MCF 10A (cell line): ENCODE results near the gene GLYAT. TPM values are rescaled to one million over a fixed set of nuclear protein-coding genes. Genes with fewer than 3 reads are reported as not detected.

ENCODE experiments used
- BruUV-seq: library from RNA; stranded (reverse); fragments of 400-500 nt; replicated peaks from 2 replicates; lab custom pipeline; 2021; lab: Mats Ljungman, UMichigan
- CTCF ChIA-PET: fragments of 300-600 bp; sonication (Branson Sonifier 250); formaldehyde crosslinking; extraction: SDS; loops from one replicate; lab custom pipeline; 2021; ENCODE audit warnings: antibody characterized with exemption, inconsistent platforms; lab: Yijun Ruan, JAX
- POLR2A ChIA-PET: fragments of 300-600, 350-650 bp; sonication (Branson Sonifier 250); formaldehyde crosslinking; extraction: SDS; loops from one replicate; lab custom pipeline; 2020; ENCODE audit warnings: antibody characterized with exemption, inconsistent platforms; lab: Yijun Ruan, JAX
- DNase-seq: peaks from one replicate; pipeline ENCODE4 v3.0.0-alpha.2; 2018; ENCODE audit not compliant: unreplicated experiment
- H3K27ac Mint-ChIP-seq: one replicate; pipeline ENCODE4 v1.8.0; 2022; ENCODE audit warnings: mild to moderate bottlenecking, low read depth, mixed read lengths; ENCODE audit not compliant: unreplicated experiment
- H3K27me3 Mint-ChIP-seq: one replicate; pipeline ENCODE4 v1.8.0; 2022; ENCODE audit warnings: mixed read lengths; ENCODE audit not compliant: insufficient read depth, unreplicated experiment
- H3K36me3 Mint-ChIP-seq: one replicate; pipeline ENCODE4 v1.8.0; 2022; ENCODE audit warnings: mild to moderate bottlenecking, moderate library complexity, mixed read lengths; ENCODE audit not compliant: insufficient read depth, unreplicated experiment
- H3K4me1 Mint-ChIP-seq: one replicate; pipeline ENCODE4 v1.8.0; 2022; ENCODE audit warnings: mixed read lengths; ENCODE audit not compliant: insufficient read depth, unreplicated experiment
- H3K4me3 Mint-ChIP-seq: one replicate; pipeline ENCODE4 v1.8.0; 2022; ENCODE audit warnings: mild to moderate bottlenecking, moderate library complexity, mixed read lengths; ENCODE audit not compliant: unreplicated experiment
- H3K9me3 Mint-ChIP-seq: one replicate; pipeline ENCODE4 v1.8.0; 2022; ENCODE audit warnings: mixed read lengths; ENCODE audit not compliant: unreplicated experiment
- intact Hi-C: fragments of 100-400 bp; cut with micrococcal nuclease; formaldehyde crosslinking; loops from 2 replicates; pipeline ENCODE4 v1.14.1; 2022
- total RNA-seq: library from RNA; stranded (reverse); gene quantifications from 2 replicates; pipeline ENCODE4 v1.2.3, GENCODE V29; 2022
- TF ChIP-seq, protein P1 (sequence below): fragments of 200-600 bp; IDR thresholded peaks from one replicate; pipeline ENCODE4 v1.8.0; 2022; ENCODE audit warnings: antibody characterized with exemption, mild to moderate bottlenecking; ENCODE audit not compliant: unreplicated experiment

The GLYAT gene
- total RNA-seq, 1 experiment from 2014 or later: not detected

DNA sequence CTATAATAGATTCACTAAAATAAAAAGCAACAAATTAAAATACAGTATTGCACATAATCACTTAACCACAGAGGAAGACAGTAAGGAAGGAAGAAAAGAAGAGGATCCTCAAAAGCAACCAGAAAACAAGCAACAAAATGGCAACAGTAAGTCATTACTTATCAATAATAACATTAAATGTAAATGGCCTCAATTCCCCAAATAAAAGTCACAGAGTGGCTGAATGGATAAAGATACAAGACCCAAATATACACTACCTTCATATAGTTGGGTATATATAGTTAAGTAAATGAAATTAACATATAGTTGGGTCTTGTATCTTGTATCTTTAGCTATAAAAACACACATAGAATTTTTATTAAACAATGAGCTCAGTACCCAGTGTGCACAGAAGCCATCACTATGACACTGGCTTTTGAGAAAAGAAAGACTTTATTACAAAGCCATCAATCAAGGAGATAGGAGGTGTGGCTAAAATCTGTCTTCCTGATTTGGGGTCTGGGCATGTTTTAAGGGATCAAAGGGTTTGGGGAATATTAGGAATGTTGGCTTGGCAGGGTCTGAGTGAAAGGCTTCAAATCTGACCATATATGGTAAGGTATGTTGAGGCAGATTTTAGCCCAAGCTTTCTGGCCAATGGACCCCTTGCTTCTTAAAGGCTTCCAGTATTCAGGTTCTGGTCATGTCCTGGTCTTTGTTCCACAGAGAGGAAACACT, 13.4 kb upstream of the GLYAT start:
- POLR2A ChIA-PET: no interaction called here
- intact Hi-C loops: loop anchor here (5.0 kb wide), 1 partner anchor 38 kb away; no protein-coding TSS in a partner anchor
- Mint-ChIP-seq H3K9me3 (peaks cover 7% of the 10 kb centered on the region), H3K4me3 (no peak overlapping the region), H3K27ac (no peak overlapping the region), H3K36me3 (no peaks in the 10 kb centered on the region), H3K4me1 (no peaks in the 10 kb centered on the region), H3K27me3 (no peaks in the 10 kb centered on the region)
- DNase-seq: no peak
- TF ChIP-seq, protein P1, sequence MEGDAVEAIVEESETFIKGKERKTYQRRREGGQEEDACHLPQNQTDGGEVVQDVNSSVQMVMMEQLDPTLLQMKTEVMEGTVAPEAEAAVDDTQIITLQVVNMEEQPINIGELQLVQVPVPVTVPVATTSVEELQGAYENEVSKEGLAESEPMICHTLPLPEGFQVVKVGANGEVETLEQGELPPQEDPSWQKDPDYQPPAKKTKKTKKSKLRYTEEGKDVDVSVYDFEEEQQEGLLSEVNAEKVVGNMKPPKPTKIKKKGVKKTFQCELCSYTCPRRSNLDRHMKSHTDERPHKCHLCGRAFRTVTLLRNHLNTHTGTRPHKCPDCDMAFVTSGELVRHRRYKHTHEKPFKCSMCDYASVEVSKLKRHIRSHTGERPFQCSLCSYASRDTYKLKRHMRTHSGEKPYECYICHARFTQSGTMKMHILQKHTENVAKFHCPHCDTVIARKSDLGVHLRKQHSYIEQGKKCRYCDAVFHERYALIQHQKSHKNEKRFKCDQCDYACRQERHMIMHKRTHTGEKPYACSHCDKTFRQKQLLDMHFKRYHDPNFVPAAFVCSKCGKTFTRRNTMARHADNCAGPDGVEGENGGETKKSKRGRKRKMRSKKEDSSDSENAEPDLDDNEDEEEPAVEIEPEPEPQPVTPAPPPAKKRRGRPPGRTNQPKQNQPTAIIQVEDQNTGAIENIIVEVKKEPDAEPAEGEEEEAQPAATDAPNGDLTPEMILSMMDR: no peak
- BruUV-seq: no TSS peak
- CTCF ChIA-PET: interaction anchor here (0.6 to 1.4 kb wide), 3 partner anchors 11 to 69 kb away, joined by 4 to 5 read pairs (median 4); no protein-coding TSS in a partner anchor

DNA sequence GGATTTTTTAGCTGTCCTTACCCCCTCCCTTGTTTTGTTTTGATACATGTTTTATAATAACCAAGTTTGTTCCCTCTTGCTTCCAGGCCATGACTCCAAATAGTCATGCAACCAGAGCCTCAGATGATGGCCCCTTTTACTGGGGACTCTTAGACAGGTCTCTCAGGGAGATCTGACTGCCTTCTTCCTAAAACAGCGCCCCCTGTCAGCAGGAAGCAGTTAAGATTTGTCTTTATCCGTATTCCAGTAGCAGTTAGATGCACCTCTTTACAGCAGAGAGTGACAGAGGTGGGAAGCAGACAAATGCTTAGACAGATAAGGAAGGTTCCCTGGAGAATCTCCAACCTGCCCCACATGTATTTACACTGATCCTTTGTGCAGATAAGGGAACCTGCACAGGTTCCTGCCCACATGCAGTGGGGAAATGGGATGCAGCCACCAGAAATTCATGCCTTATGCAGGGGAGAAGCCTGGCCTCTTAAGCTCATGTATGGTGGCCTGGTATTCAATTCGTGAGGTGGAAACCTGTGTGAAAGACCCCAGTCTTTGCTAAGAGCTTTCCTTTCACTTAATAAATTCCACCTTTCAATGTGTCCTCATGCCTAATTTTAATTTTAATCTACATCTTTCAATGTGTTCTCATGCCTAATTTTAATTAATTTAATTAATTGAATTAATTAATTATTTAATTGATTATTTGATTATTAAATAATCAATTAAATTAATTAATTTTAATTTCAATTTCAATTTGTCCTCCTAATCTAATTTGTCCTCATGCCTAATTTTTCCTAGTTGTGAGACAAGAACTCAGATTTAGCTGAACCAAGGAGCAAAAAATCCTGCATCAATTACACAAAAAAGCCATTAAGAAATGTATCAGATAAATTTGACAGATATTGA, 11.5 kb upstream of the GLYAT start:
- Mint-ChIP-seq H3K9me3 (peaks cover 7% of the 10 kb centered on the region), H3K27ac (no peak overlapping the region), H3K4me3 (no peak overlapping the region), H3K4me1 (no peaks in the 10 kb centered on the region), H3K36me3 (no peaks in the 10 kb centered on the region), H3K27me3 (no peaks in the 10 kb centered on the region)
- ChIA-PET POLR2A (no interaction called here), CTCF (no interaction called here)
- no peak for DNase-seq
- TF ChIP-seq, protein P1: no peak
- no TSS peak for BruUV-seq
- intact Hi-C loops: no loop called here

DNA sequence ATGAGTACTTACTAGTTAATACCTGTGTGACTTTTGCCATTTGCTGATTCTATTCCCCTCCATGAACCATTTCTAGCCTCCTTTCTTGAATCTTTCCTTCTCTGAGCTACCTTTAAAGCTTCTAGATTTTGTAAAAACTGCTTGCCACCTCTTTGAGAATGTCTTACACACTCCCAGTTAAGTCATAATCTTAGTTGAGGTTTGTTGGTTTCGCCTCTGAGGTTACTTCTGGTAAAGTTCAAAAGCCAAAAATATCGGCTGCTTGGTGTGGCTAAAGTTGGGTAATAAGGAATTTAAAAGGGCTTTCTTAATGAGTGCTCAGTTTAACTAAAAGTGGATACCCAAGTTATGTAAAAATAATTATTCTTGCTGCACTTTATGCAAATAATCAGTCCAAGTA, 10.4 kb upstream of the GLYAT start:
- POLR2A ChIA-PET: no interaction called here
- Mint-ChIP-seq H3K36me3 (no peaks in the 10 kb centered on the region), H3K4me3 (no peak overlapping the region), H3K4me1 (no peaks in the 10 kb centered on the region), H3K27me3 (no peaks in the 10 kb centered on the region), H3K27ac (no peak overlapping the region), H3K9me3 (peaks cover 7% of the 10 kb centered on the region)
- intact Hi-C loops: no loop called here
- BruUV-seq: no TSS peak
- TF ChIP-seq, protein P1: no peak
- CTCF ChIA-PET: no interaction called here
- DNase-seq: no peak

DNA sequence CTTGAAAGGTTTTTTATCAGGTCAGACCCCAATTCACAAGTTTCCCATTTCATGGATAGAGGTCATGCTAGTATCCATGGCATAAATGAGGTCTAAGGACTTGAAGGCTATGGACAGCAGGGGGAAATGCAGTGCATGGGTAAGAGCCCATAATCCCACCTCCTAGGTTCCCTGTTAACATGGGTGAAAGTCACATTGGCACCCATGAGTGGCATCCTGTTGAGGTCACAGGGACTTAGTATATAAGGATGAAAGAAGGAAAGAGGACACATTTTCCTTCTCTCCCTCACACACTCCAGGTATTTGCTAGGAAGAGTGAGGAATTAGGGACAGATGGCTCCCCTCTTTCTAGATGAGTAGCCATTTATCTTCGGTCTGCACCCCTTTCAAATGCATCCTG, 9.4 kb upstream of the GLYAT start:
- CTCF ChIA-PET: no interaction called here
- BruUV-seq: no TSS peak
- POLR2A ChIA-PET: no interaction called here
- Mint-ChIP-seq H3K9me3 (peaks cover 7% of the 10 kb centered on the region), H3K27me3 (no peaks in the 10 kb centered on the region), H3K27ac (no peak overlapping the region), H3K4me1 (no peaks in the 10 kb centered on the region), H3K36me3 (no peaks in the 10 kb centered on the region), H3K4me3 (no peak overlapping the region)
- no peak for DNase-seq
- intact Hi-C loops: no loop called here
- TF ChIP-seq, protein P1: no peak
